HG02973 (cell line): ENCODE measurements around the gene GJA3.

ENCODE experiments used
- ATAC-seq: cut with Tn5 transposase; IDR thresholded peaks from one replicate; pipeline ENCODE4 v1.9.1; 2021; ENCODE audit warnings: moderate library complexity; ENCODE audit not compliant: unreplicated experiment

The GJA3 gene

GRCh38 chr13:20130012-20130411, 30.8 kb downstream of the GJA3 start:
- no peak for ATAC-seq

GRCh38 chr13:20129076-20129475, 31.8 kb downstream of the GJA3 start:
- no peak for ATAC-seq

GRCh38 chr13:20128459-20128931, 32.4 kb downstream of the GJA3 start:
- no peak for ATAC-seq

- peak; percentile 61 for ATAC-seq
Observed at GRCh38 chr13:20127562-20128458, 33.0 kb downstream of the GJA3 start.

- ATAC-seq, result peak; percentile 25
Observed at GRCh38 chr13:20127262-20127561, 33.6 kb downstream of the GJA3 start.

- no peak for ATAC-seq
Observed at GRCh38 chr13:20126541-20127261, 34.2 kb downstream of the GJA3 start.

GRCh38 chr13:20125783-20126165, 35.1 kb downstream of the GJA3 start:
- no peak for ATAC-seq

GRCh38 chr13:20125129-20125782, 35.6 kb downstream of the GJA3 start:
- no peak for ATAC-seq

GRCh38 chr13:20124303-20124702, 36.5 kb downstream of the GJA3 start:
- ATAC-seq, result no peak

- ATAC-seq, result no peak
Observed at GRCh38 chr13:20121159-20121525, 39.7 kb downstream of the GJA3 start.

- no peak for ATAC-seq
Observed at GRCh38 chr13:20119960-20120359, 40.9 kb downstream of the GJA3 start.

- peak; percentile 3 for ATAC-seq
Observed at GRCh38 chr13:20118268-20119140, 42.3 kb downstream of the GJA3 start.

- no peak for ATAC-seq
Observed at GRCh38 chr13:20116213-20116612, 44.6 kb downstream of the GJA3 start.

GRCh38 chr13:20114066-20114610, 46.7 kb downstream of the GJA3 start:
- no peak for ATAC-seq

GRCh38 chr13:20109037-20109436, 51.8 kb downstream of the GJA3 start:
- ATAC-seq, result no peak

- no peak for ATAC-seq
Observed at GRCh38 chr13:20106742-20107141, 54.1 kb downstream of the GJA3 start.

- no peak for ATAC-seq
Observed at GRCh38 chr13:20105161-20105689, 55.6 kb downstream of the GJA3 start.

GRCh38 chr13:20102525-20103180, 58.2 kb downstream of the GJA3 start:
- no peak for ATAC-seq

GRCh38 chr13:20101467-20102316, 59.2 kb downstream of the GJA3 start:
- ATAC-seq, result no peak
